IMR-90 (cell line): ENCODE results near the gene IL18. TPM values are rescaled to one million over a fixed set of nuclear protein-coding genes. Genes with fewer than 3 reads are reported as not detected.

ENCODE experiments used
- ATAC-seq: fragments of 200-7000 bp; cut with Tn5 transposase; 2 replicates; pipeline ENCODE4 v1.9.1; 2020; ENCODE audit warnings: low read depth, mild to moderate bottlenecking, moderate library complexity
- BruUV-seq: library from RNA; stranded (reverse); fragments of 400-500 nt; replicated peaks from 2 replicates; lab custom pipeline; 2021; lab: Mats Ljungman, UMichigan
- CTCF ChIA-PET: fragments of 300-600 bp; formaldehyde crosslinking; extraction: SDS; loops from one replicate; lab custom pipeline; 2021; ENCODE audit warnings: antibody characterized with exemption; lab: Yijun Ruan, JAX
- POLR2A ChIA-PET: fragments of 300-600 bp; sonication (Branson Sonifier 250); formaldehyde crosslinking; loops from one replicate; lab custom pipeline; 2022; ENCODE audit warnings: antibody characterized with exemption; ENCODE audit not compliant: unreplicated experiment; lab: Charles Lee
- DNase-seq: peaks from one replicate; pipeline ENCODE4 v3.0.0; 2013
- H2AFZ ChIP-seq: replicated peaks from 2 replicates; pipeline ENCODE3; 2013; ENCODE audit warnings: low read length, mild to moderate bottlenecking; ENCODE audit not compliant: poor library complexity
- H2AK5ac ChIP-seq: 2 replicates; pipeline ENCODE4 v1.6.1; 2013; ENCODE audit warnings: low read depth, low read length, inconsistent platforms
- H2AK9ac ChIP-seq: replicated peaks from 2 replicates; pipeline ENCODE3; 2013; ENCODE audit warnings: mild to moderate bottlenecking, low read depth, low read length, moderate library complexity; ENCODE audit not compliant: poor library complexity
- H2BK120ac ChIP-seq: 2 replicates; pipeline ENCODE4 v1.6.1; 2013; ENCODE audit warnings: low read depth, low read length, inconsistent platforms
- H2BK15ac ChIP-seq: 3 replicates; pipeline ENCODE4 v1.6.1; 2013; ENCODE audit warnings: low read depth, low read length, inconsistent platforms
- H2BK20ac ChIP-seq: 2 replicates; pipeline ENCODE4 v1.6.1; 2013; ENCODE audit warnings: low read depth, mild to moderate bottlenecking, inconsistent platforms, low read length, moderate library complexity
- H2BK5ac ChIP-seq: 2 replicates; pipeline ENCODE4 v1.6.1; 2013; ENCODE audit warnings: mild to moderate bottlenecking, low read depth, low read length, inconsistent platforms; ENCODE audit not compliant: poor library complexity, severe bottlenecking
- H3K14ac ChIP-seq: replicated peaks from 2 replicates; pipeline ENCODE4 v1.6.1; 2013; ENCODE audit warnings: low read depth, low read length, inconsistent platforms
- H3K18ac ChIP-seq: 2 replicates; pipeline ENCODE4 v1.6.1; 2013; ENCODE audit warnings: low read depth, low read length, control low read depth
- H3K23ac ChIP-seq: 2 replicates; pipeline ENCODE4 v1.6.1; 2013; ENCODE audit warnings: low read depth, low read length, inconsistent platforms
- H3K27ac ChIP-seq: 2 replicates; pipeline ENCODE4 v1.5.1; 2013; ENCODE audit warnings: mild to moderate bottlenecking, control low read depth, low read length; ENCODE audit not compliant: insufficient read depth
- H3K27me3 ChIP-seq: 2 replicates; pipeline ENCODE4 v1.6.1; 2013; ENCODE audit warnings: low read length; ENCODE audit not compliant: control insufficient read depth, insufficient read depth
- H3K36me3 ChIP-seq: 2 replicates; pipeline ENCODE4 v1.6.1; 2013; ENCODE audit warnings: low read length, mixed read lengths; ENCODE audit not compliant: control insufficient read depth, insufficient read depth
- H3K4ac ChIP-seq: 2 replicates; pipeline ENCODE4 v1.6.1; 2013; ENCODE audit warnings: low read depth, low read length, inconsistent platforms
- H3K4me1 ChIP-seq: 2 replicates; pipeline ENCODE4 v1.6.1; 2013; ENCODE audit warnings: low read length, mixed read lengths; ENCODE audit not compliant: control insufficient read depth, insufficient read depth
- H3K4me2 ChIP-seq: 2 replicates; pipeline ENCODE4 v1.6.1; 2013; ENCODE audit warnings: low read depth, mild to moderate bottlenecking, control low read depth, low read length, moderate library complexity
- H3K4me3 ChIP-seq: 2 replicates; pipeline ENCODE4 v1.5.1; 2013; ENCODE audit warnings: low read depth, mild to moderate bottlenecking, control low read depth, low read length, moderate library complexity; ENCODE audit not compliant: insufficient read depth
- H3K56ac ChIP-seq: 2 replicates; pipeline ENCODE4 v1.6.1; 2013; ENCODE audit warnings: low read length, inconsistent platforms; ENCODE audit not compliant: insufficient read depth; ENCODE audit errors: extremely low read depth
- H3K79me1 ChIP-seq, 2 experiments: 2 replicates each; pipeline ENCODE4 v1.6.1; 2013; ENCODE audit warnings: low read length in 2 of 2, inconsistent platforms in 1 of 2, low read depth in 1 of 2
- H3K9ac ChIP-seq: 2 replicates; pipeline ENCODE4 v1.6.1; 2013; ENCODE audit warnings: low read depth, low read length, control low read depth
- H3K9me1 ChIP-seq: 2 replicates; pipeline ENCODE4 v1.6.1; 2013; ENCODE audit warnings: low read length, inconsistent platforms; ENCODE audit not compliant: insufficient read depth
- H3K9me3 ChIP-seq: 2 replicates; pipeline ENCODE4 v1.6.1; 2013; ENCODE audit warnings: low read length; ENCODE audit not compliant: control insufficient read depth, insufficient read depth
- H4K20me1 ChIP-seq: 2 replicates; pipeline ENCODE4 v1.6.1; 2013; ENCODE audit warnings: low read length, inconsistent platforms; ENCODE audit not compliant: insufficient read depth
- H4K5ac ChIP-seq: 2 replicates; pipeline ENCODE4 v1.6.1; 2013; ENCODE audit warnings: mild to moderate bottlenecking, low read depth, low read length, control low read depth
- H4K8ac ChIP-seq, 2 experiments: 2 replicates each; pipeline ENCODE4 v1.6.1; 2013; ENCODE audit warnings: low read depth in 2 of 2, low read length in 2 of 2, control low read depth in 1 of 2, inconsistent platforms in 1 of 2
- H4K91ac ChIP-seq: 2 replicates; pipeline ENCODE4 v1.6.1; 2013; ENCODE audit warnings: low read depth, low read length, inconsistent platforms; ENCODE audit not compliant: insufficient read depth
- BHLHE40 ChIP-seq: fragments of 150-350 bp; IDR thresholded peaks from 2 replicates; pipeline ENCODE4 v1.6.1; 2016; ENCODE audit warnings: mild to moderate bottlenecking, low read depth, low read length
- CEBPB ChIP-seq: IDR thresholded peaks from 2 replicates; pipeline ENCODE4 v1.6.1; 2012; ENCODE audit warnings: low read depth, low read length, improper control_type of control experiment
- CHD1 ChIP-seq: IDR thresholded peaks from 2 replicates; pipeline ENCODE4 v1.6.1; 2012; ENCODE audit warnings: low read depth, low read length, improper control_type of control experiment
- FOS ChIP-seq: fragments of 150-350 bp; IDR thresholded peaks from 2 replicates; pipeline ENCODE4 v1.6.1; 2016; ENCODE audit warnings: low read depth, low read length
- MAFK ChIP-seq: IDR thresholded peaks from 2 replicates; pipeline ENCODE4 v1.6.1; 2012; ENCODE audit warnings: low read depth, low read length, improper control_type of control experiment
- MXI1 ChIP-seq: IDR thresholded peaks from 2 replicates; pipeline ENCODE4 v1.6.1; 2012; ENCODE audit warnings: low read depth, mild to moderate bottlenecking, low read length, moderate library complexity, borderline replicate concordance
- NFE2L2 ChIP-seq: fragments of 150-350 bp; IDR thresholded peaks from 2 replicates; pipeline ENCODE4 v1.6.1; 2016; ENCODE audit warnings: low read depth, mild to moderate bottlenecking, low read length
- RAD21 ChIP-seq: IDR thresholded peaks from 2 replicates; pipeline ENCODE4 v1.6.1; 2012; ENCODE audit warnings: low read length, improper control_type of control experiment
- RCOR1 ChIP-seq: IDR thresholded peaks from 2 replicates; pipeline ENCODE4 v1.6.1; 2012; ENCODE audit warnings: mild to moderate bottlenecking, low read length, improper control_type of control experiment; ENCODE audit not compliant: insufficient replicate concordance
- RFX5 ChIP-seq: IDR thresholded peaks from 2 replicates; pipeline ENCODE4 v1.8.0; 2012; ENCODE audit warnings: low read depth, mild to moderate bottlenecking, low read length, moderate library complexity
- SMC3 ChIP-seq: fragments of 150-350 bp; IDR thresholded peaks from 2 replicates; pipeline ENCODE4 v1.6.1; 2016; ENCODE audit warnings: low read depth, mild to moderate bottlenecking, antibody characterized with exemption, low read length, moderate library complexity
- WGBS, 2 experiments: methylation state at CpG; one replicate each; pipeline versions ENCODE4 v1.1.5 to v1.1.7; 2013; ENCODE audit warnings: missing lambda C conversion rate in 2 of 2; ENCODE audit not compliant: insufficient read length in 1 of 2; ENCODE audit errors: extremely low coverage in 2 of 2; 5-methylcytosine and 5-hydroxymethylcytosine counted together
- dilution Hi-C: fragments of 300-500 bp; cut with HindIII; formaldehyde crosslinking; loops from one replicate; pipeline ENCODE4 v1.14.3; 2018; ENCODE audit warnings: low sequenced_read_pairs; ENCODE audit not compliant: unreplicated experiment
- in situ Hi-C: fragments of 300-500 bp; cut with MboI; formaldehyde crosslinking; loops from 3 replicates; pipeline ENCODE4 v1.14.3; 2019; ENCODE audit warnings: low sequenced_read_pairs, inconsistent platforms, mixed read lengths
- intact Hi-C: fragments of 100-400 bp; cut with micrococcal nuclease; formaldehyde crosslinking; loops from 2 replicates; pipeline ENCODE4 v1.10.0; 2022
- polyA plus RNA-seq, 3 experiments: library from polyadenylated mRNA; depleted of rRNA; stranded (reverse); fragments of >200 nt; gene quantifications; 2 replicates each; pipeline ENCODE4 v1.2.3, GENCODE V29; 2012; ENCODE audit warnings: low replicate concordance in 1 of 3
- total RNA-seq: library from RNA; depleted of rRNA; stranded (reverse); fragments of >200 nt; gene quantifications from 2 replicates; pipeline ENCODE4 v1.2.3, GENCODE V29; 2012
- TF ChIP-seq, protein P1 (sequence below): conservative IDR thresholded peaks from 2 replicates; pipeline ENCODE4 v1.5.1; 2012; ENCODE audit warnings: mild to moderate bottlenecking, low read depth, low read length, improper control_type of control experiment
- TF ChIP-seq, protein P2 (sequence below): fragments of 150-350 bp; IDR thresholded peaks from 2 replicates; pipeline ENCODE4 v1.6.1; 2016; ENCODE audit warnings: low read depth, mild to moderate bottlenecking, low read length, moderate library complexity, borderline replicate concordance

IL18 gene
- total and polyA plus RNA-seq, 2 of the 4 experiments (the other 2 are of a cell fraction) = 0.54 to 0.96 TPM

DNA sequence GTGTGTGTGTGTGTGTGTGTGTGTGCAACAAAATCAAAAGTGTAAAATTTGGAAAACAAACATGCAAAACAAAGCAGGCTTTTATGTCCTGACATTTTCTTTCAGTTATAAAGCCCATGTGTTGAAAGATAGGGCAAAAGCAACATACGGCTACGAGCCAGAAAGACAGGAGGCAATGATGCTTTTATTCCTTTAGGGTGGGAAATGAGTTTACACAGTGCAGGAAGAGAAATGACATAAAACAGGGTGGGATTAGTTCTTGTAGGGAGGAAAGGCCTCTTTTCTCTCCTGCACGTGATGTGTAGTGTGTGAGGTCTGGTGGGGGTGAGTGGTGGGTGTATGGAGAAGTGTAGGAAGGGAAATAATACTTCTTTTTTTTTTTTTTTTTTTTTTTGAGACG lies 29.4 kb downstream of the IL18 start:
- TF ChIP-seq, protein P1, sequence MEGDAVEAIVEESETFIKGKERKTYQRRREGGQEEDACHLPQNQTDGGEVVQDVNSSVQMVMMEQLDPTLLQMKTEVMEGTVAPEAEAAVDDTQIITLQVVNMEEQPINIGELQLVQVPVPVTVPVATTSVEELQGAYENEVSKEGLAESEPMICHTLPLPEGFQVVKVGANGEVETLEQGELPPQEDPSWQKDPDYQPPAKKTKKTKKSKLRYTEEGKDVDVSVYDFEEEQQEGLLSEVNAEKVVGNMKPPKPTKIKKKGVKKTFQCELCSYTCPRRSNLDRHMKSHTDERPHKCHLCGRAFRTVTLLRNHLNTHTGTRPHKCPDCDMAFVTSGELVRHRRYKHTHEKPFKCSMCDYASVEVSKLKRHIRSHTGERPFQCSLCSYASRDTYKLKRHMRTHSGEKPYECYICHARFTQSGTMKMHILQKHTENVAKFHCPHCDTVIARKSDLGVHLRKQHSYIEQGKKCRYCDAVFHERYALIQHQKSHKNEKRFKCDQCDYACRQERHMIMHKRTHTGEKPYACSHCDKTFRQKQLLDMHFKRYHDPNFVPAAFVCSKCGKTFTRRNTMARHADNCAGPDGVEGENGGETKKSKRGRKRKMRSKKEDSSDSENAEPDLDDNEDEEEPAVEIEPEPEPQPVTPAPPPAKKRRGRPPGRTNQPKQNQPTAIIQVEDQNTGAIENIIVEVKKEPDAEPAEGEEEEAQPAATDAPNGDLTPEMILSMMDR = no peak
- TF ChIP-seq RFX5 (no peak), RCOR1 (no peak), MAFK (no peak), CEBPB (no peak), CHD1 (no peak), FOS (no peak), NFE2L2 (no peak), MXI1 (no peak), SMC3 (no peak), BHLHE40 (no peak), RAD21 (no peak)
- TF ChIP-seq, protein P2, sequence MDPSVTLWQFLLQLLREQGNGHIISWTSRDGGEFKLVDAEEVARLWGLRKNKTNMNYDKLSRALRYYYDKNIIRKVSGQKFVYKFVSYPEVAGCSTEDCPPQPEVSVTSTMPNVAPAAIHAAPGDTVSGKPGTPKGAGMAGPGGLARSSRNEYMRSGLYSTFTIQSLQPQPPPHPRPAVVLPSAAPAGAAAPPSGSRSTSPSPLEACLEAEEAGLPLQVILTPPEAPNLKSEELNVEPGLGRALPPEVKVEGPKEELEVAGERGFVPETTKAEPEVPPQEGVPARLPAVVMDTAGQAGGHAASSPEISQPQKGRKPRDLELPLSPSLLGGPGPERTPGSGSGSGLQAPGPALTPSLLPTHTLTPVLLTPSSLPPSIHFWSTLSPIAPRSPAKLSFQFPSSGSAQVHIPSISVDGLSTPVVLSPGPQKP = no peak
- POLR2A ChIA-PET = no interaction called here
- WGBS, 2 experiments = 100% methylated on average over 2 of the region's 4 CpGs; no CpG with 5 or more reads in 1 of the 2 experiments

More for the DNA sequence above, 29.4 kb downstream of the IL18 start:
- H2BK20ac ChIP-seq = no peak overlapping the region
- BruUV-seq = no TSS peak
- H3K9me1 ChIP-seq = 0 out of 2 replicates have a peak, but pooled peaks cover 4% of the 10 kb centered on the region
- intact Hi-C loops (no loop called here), dilution Hi-C loops (no loop called here), in situ Hi-C loops (no loop called here)
- no peak overlapping the region for H3K18ac ChIP-seq
- H3K14ac ChIP-seq = no peak overlapping the region
- H3K27me3 ChIP-seq = no peaks in the 10 kb centered on the region
- H3K4ac ChIP-seq = no peak overlapping the region
- no peaks in the 10 kb centered on the region for H3K4me1 ChIP-seq
- H3K27ac ChIP-seq = no peak overlapping the region
- H2BK5ac ChIP-seq = no peak overlapping the region
- H2BK120ac ChIP-seq = no peak overlapping the region
- no peaks in the 10 kb centered on the region for H3K36me3 ChIP-seq
- no peak for ATAC-seq
- no peaks in the 10 kb centered on the region for H3K79me1 ChIP-seq
- no peak for DNase-seq
- no peaks in the 10 kb centered on the region for H4K20me1 ChIP-seq
- CTCF ChIA-PET = no interaction called here
- no peak overlapping the region for H2AFZ ChIP-seq
- no peak overlapping the region for H2AK5ac ChIP-seq
- no peak overlapping the region for H4K5ac ChIP-seq
- no peak overlapping the region for H3K4me2 ChIP-seq
- no peak overlapping the region for H3K4me3 ChIP-seq
- H3K56ac ChIP-seq = no peak overlapping the region
- no peak overlapping the region for H3K23ac ChIP-seq
- no peak overlapping the region for H4K91ac ChIP-seq
- H2BK15ac ChIP-seq = no peak overlapping the region
- H3K9me3 ChIP-seq = no peaks in the 10 kb centered on the region
- H2AK9ac ChIP-seq = no peak overlapping the region
- H4K8ac ChIP-seq = no peak overlapping the region
- no peak overlapping the region for H3K9ac ChIP-seq
